IgD-negative memory B cell (primary cell): ENCODE data around the gene TIFAB. TPM values are rescaled to one million over a fixed set of nuclear protein-coding genes. Genes with fewer than 3 reads are reported as not detected.

Source experiments
- H3K27ac Mint-ChIP-seq, 3 donors: one replicate each; pipeline ENCODE4 v1.8.0; 2020 to 2022; ENCODE audit warnings: mild to moderate bottlenecking in 3 of 3, mixed read lengths in 3 of 3, moderate library complexity in 1 of 3
- H3K27me3 Mint-ChIP-seq: one replicate; pipeline ENCODE4 v1.8.0; 2021; ENCODE audit warnings: mixed read lengths
- H3K36me3 Mint-ChIP-seq: one replicate; pipeline ENCODE4 v1.8.0; 2020; ENCODE audit warnings: mild to moderate bottlenecking, mixed read lengths
- H3K4me1 Mint-ChIP-seq, 3 donors: one replicate each; pipeline ENCODE4 v1.8.0; 2020 to 2022; ENCODE audit warnings: mixed read lengths in 3 of 3, mild to moderate bottlenecking in 1 of 3
- H3K4me3 Mint-ChIP-seq, 4 donors: one replicate each; pipeline ENCODE4 v1.8.0; 2020 to 2022; ENCODE audit warnings: mild to moderate bottlenecking in 4 of 4, mixed read lengths in 4 of 4, moderate library complexity in 3 of 4
- H3K9me3 Mint-ChIP-seq, 3 donors: one replicate each; pipeline ENCODE4 v1.8.0; 2020 to 2021; ENCODE audit warnings: mixed read lengths in 3 of 3, mild to moderate bottlenecking in 1 of 3
- polyA plus RNA-seq: library from polyadenylated mRNA; unstranded; fragments of 300-500 nt; fragmentation: Illumina TruSeq; gene quantifications from one replicate; pipeline ENCODE4 v1.2.3, GENCODE V29; 2021

TIFAB gene
- polyA plus RNA-seq, 1 donor from 2014 or later = not detected

- no peaks in the 10 kb centered on the region for H3K36me3 Mint-ChIP-seq
- no peaks in the 10 kb centered on the region for H3K9me3 Mint-ChIP-seq
- no peak overlapping the region for H3K27ac Mint-ChIP-seq
- H3K4me3 Mint-ChIP-seq = no peak overlapping the region
- peaks cover 10% of the 10 kb centered on the region for H3K27me3 Mint-ChIP-seq
- no peaks in the 10 kb centered on the region for H3K4me1 Mint-ChIP-seq
These were observed 19.6 kb upstream of the TIFAB start for GRCh38 chr5:135471726-135472125.

- no peak overlapping the region for H3K27ac Mint-ChIP-seq
- H3K9me3 Mint-ChIP-seq = no peaks in the 10 kb centered on the region
- H3K27me3 Mint-ChIP-seq = peaks cover 27% of the 10 kb centered on the region
- no peaks in the 10 kb centered on the region for H3K36me3 Mint-ChIP-seq
- H3K4me1 Mint-ChIP-seq = peaks cover 3 to 9% (median 4%) of the 10 kb centered on the region in 3 donors
- no peak overlapping the region for H3K4me3 Mint-ChIP-seq
These were observed 17.8 kb upstream of the TIFAB start for GRCh38 chr5:135469911-135470310.

GRCh38 chr5:135468541-135468940 lies 16.4 kb upstream of the TIFAB start:
- H3K4me1 Mint-ChIP-seq = peaks cover 3 to 10% (median 4%) of the 10 kb centered on the region in 3 donors
- peaks cover 35% of the 10 kb centered on the region for H3K27me3 Mint-ChIP-seq
- no peaks in the 10 kb centered on the region for H3K9me3 Mint-ChIP-seq
- H3K4me3 Mint-ChIP-seq = no peak overlapping the region
- no peaks in the 10 kb centered on the region for H3K36me3 Mint-ChIP-seq
- peak overlapping the region in 1 of 3 donors; percentile 65 for H3K27ac Mint-ChIP-seq

GRCh38 chr5:135467871-135468485 lies 15.8 kb upstream of the TIFAB start:
- H3K4me1 Mint-ChIP-seq = peaks cover 3 to 10% (median 4%) of the 10 kb centered on the region in 3 donors
- H3K27me3 Mint-ChIP-seq = peaks cover 38% of the 10 kb centered on the region
- no peaks in the 10 kb centered on the region for H3K36me3 Mint-ChIP-seq
- H3K4me3 Mint-ChIP-seq = no peak overlapping the region
- no peaks in the 10 kb centered on the region for H3K9me3 Mint-ChIP-seq
- H3K27ac Mint-ChIP-seq = peak overlapping the region in 1 of 3 donors; percentile 65

- H3K4me3 Mint-ChIP-seq = no peak overlapping the region
- peaks cover 38% of the 10 kb centered on the region for H3K27me3 Mint-ChIP-seq
These were observed 15.0 kb upstream of the TIFAB start for GRCh38 chr5:135467051-135467625.

GRCh38 chr5:135466178-135467050 lies 14.3 kb upstream of the TIFAB start:
- Mint-ChIP-seq H3K4me1 (peaks cover 3 to 10% (median 6%) of the 10 kb centered on the region in 3 donors), H3K4me3 (peak overlapping the region in 1 of 4 donors; percentile 46), H3K9me3 (no peaks in the 10 kb centered on the region), H3K36me3 (no peaks in the 10 kb centered on the region), H3K27me3 (peaks cover 38% of the 10 kb centered on the region), H3K27ac (no peak overlapping the region)

More at GRCh38 chr5:135467051-135467625, 15.0 kb upstream of the TIFAB start:
- Mint-ChIP-seq H3K36me3 (no peaks in the 10 kb centered on the region), H3K27ac (no peak overlapping the region), H3K9me3 (no peaks in the 10 kb centered on the region), H3K4me1 (peaks cover 3 to 10% (median 6%) of the 10 kb centered on the region in 3 donors)

- Mint-ChIP-seq H3K36me3 (no peaks in the 10 kb centered on the region), H3K9me3 (no peaks in the 10 kb centered on the region), H3K4me1 (peaks cover 3 to 10% (median 6%) of the 10 kb centered on the region in 3 donors), H3K4me3 (peak overlapping the region in 1 of 4 donors; percentile 40), H3K27ac (no peak overlapping the region), H3K27me3 (peaks cover 41% of the 10 kb centered on the region)
These were observed 13.4 kb upstream of the TIFAB start for GRCh38 chr5:135465391-135466122.

- Mint-ChIP-seq H3K27me3 (peaks cover 49% of the 10 kb centered on the region), H3K4me1 (peaks cover 3 to 10% (median 6%) of the 10 kb centered on the region in 3 donors), H3K27ac (no peak overlapping the region), H3K36me3 (no peaks in the 10 kb centered on the region), H3K9me3 (peaks cover 0 to 1% (median 0%) of the 10 kb centered on the region in 3 donors), H3K4me3 (no peak overlapping the region)
These were observed 10.2 kb upstream of the TIFAB start for GRCh38 chr5:135462304-135462703.

- no peak overlapping the region for H3K27ac Mint-ChIP-seq
- H3K4me3 Mint-ChIP-seq = peak overlapping the region in 1 of 4 donors; percentile 9
- peaks cover 0 to 1% (median 0%) of the 10 kb centered on the region in 3 donors for H3K9me3 Mint-ChIP-seq
- H3K27me3 Mint-ChIP-seq = peaks cover 43% of the 10 kb centered on the region
- no peaks in the 10 kb centered on the region for H3K36me3 Mint-ChIP-seq
- peaks cover 3 to 10% (median 6%) of the 10 kb centered on the region in 3 donors for H3K4me1 Mint-ChIP-seq
These were observed 9.5 kb upstream of the TIFAB start for GRCh38 chr5:135461481-135462151.

GRCh38 chr5:135460246-135461033 lies 8.3 kb upstream of the TIFAB start:
- H3K4me1 Mint-ChIP-seq = peaks cover 4 to 5% (median 5%) of the 10 kb centered on the region in 3 donors
- H3K9me3 Mint-ChIP-seq = peaks cover 0 to 1% (median 0%) of the 10 kb centered on the region in 3 donors
- H3K27ac Mint-ChIP-seq = no peak overlapping the region
- peaks cover 3% of the 10 kb centered on the region for H3K36me3 Mint-ChIP-seq
- peaks cover 34% of the 10 kb centered on the region for H3K27me3 Mint-ChIP-seq
- peak overlapping the region in 1 of 4 donors; percentile 23 for H3K4me3 Mint-ChIP-seq

GRCh38 chr5:135458921-135459331 lies 6.8 kb upstream of the TIFAB start:
- Mint-ChIP-seq H3K27ac (peak overlapping the region in 1 of 3 donors; percentile 13), H3K9me3 (peaks cover 0 to 1% (median 0%) of the 10 kb centered on the region in 3 donors), H3K27me3 (peaks cover 25% of the 10 kb centered on the region), H3K4me3 (no peak overlapping the region), H3K4me1 (peaks cover 0 to 5% (median 4%) of the 10 kb centered on the region in 3 donors), H3K36me3 (peaks cover 5% of the 10 kb centered on the region)

- Mint-ChIP-seq H3K9me3 (peaks cover 0 to 1% (median 0%) of the 10 kb centered on the region in 3 donors), H3K4me1 (peaks cover 0 to 5% (median 4%) of the 10 kb centered on the region in 3 donors), H3K27me3 (peaks cover 19% of the 10 kb centered on the region), H3K36me3 (peaks cover 5% of the 10 kb centered on the region), H3K27ac (no peak overlapping the region), H3K4me3 (no peak overlapping the region)
These were observed 6.2 kb upstream of the TIFAB start for GRCh38 chr5:135458356-135458755.

- peaks cover 0 to 5% (median 4%) of the 10 kb centered on the region in 3 donors for H3K4me1 Mint-ChIP-seq
- H3K4me3 Mint-ChIP-seq = no peak overlapping the region
- no peak overlapping the region for H3K27ac Mint-ChIP-seq
- H3K9me3 Mint-ChIP-seq = peaks cover 0 to 1% (median 0%) of the 10 kb centered on the region in 3 donors
- H3K36me3 Mint-ChIP-seq = peaks cover 5% of the 10 kb centered on the region
- H3K27me3 Mint-ChIP-seq = peaks cover 18% of the 10 kb centered on the region
These were observed 5.4 kb upstream of the TIFAB start for GRCh38 chr5:135457424-135458071.
